A375 (cell line): ENCODE measurements around the gene OR2AT4. TPM values are rescaled to one million over a fixed set of nuclear protein-coding genes. Genes with fewer than 3 reads are reported as not detected.

Source experiments
- total RNA-seq: library from RNA; depleted of rRNA; stranded (reverse); fragments of >200 nt; shearing (Covaris generic); gene quantifications from 2 replicates; pipeline ENCODE4 v1.2.3, GENCODE V29; 2014; rRNA removed

OR2AT4 gene
- total RNA-seq: not detected in 2 replicates

DNA sequence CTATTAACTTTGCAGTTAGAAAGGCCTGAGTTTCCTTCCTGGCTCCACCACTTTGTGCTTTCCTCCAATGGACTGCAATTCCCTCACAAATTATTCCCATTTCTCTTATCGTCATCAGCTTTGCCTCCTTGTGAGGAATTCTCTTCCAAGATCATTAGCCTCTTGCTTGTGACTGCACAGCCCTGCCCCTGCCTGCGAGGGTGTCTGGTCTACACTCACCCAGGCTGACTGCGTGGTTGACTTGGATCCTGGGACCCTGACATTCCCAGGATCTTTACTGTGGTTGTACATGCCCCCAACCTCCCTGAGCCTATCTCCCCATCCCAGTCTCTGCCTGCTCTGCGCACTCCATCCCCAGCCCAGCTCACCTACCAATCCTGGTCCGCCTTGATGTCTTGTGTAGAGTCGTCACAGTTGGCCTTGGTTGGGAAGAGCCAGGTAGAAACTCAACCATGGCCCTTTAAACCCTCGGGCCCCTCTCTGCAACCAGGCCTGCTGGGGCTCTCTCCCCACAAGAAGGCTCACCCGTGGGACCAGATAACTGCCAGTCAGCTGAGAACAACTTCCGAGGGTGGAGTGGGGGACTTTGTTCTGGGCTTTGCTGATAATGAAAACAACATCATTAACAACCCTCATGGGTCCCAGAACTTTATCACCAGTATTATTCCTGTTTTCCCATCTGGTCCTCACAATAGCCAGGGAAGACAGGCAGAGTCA is at the start of gene OR2AT4:
Gene OR2AT4, minus strand, starts transcription at position 421 of the 717 bp plus-strand sequence.

Other genes starting within 250 kb of the OR2AT4 start
- 13.9 and 26.2 TPM in 2 replicates for gene XRRA1, start 147.8 kb downstream of the OR2AT4 start, total RNA-seq
- 57.3 and 67.4 TPM in 2 replicates for gene SPCS2, start 147.6 kb downstream of the OR2AT4 start, total RNA-seq
- 12.8 and 17.6 TPM in 2 replicates for gene NEU3, start 107.9 kb downstream of the OR2AT4 start, total RNA-seq
- gene SLCO2B1, start 54.2 kb upstream of the OR2AT4 start, total RNA-seq: 0.04 TPM in 1 of 2 replicates, not detected in the other
- gene TPBGL, start 143.9 kb upstream of the OR2AT4 start, total RNA-seq: not detected in 2 replicates